Esophagus muscularis mucosa (tissue), 3 donors: ENCODE measurements around the gene KCNH1.

Source experiments
- CTCF ChIP-seq, 3 experiments: fragments of 200-600 bp in 2 of 3; fragments of 450-650 bp in 1 of 3; sonication (generic) in 2 of 3; IDR thresholded peaks; one replicate each; pipeline ENCODE4 v1.5.1; 2017 to 2019; ENCODE audit warnings: antibody characterized with exemption in 3 of 3, mild to moderate bottlenecking in 2 of 3, moderate library complexity in 1 of 3
- POLR2A ChIP-seq: fragments of 450-650 bp; IDR thresholded peaks from one replicate; pipeline ENCODE4 v1.6.1; 2017; ENCODE audit warnings: antibody characterized with exemption, moderate library complexity, mild to moderate bottlenecking, low read depth
- POLR2AphosphoS5 ChIP-seq, 2 donors: sonication (generic); formaldehyde crosslinking; IDR thresholded peaks; one replicate each; pipeline ENCODE4 v1.6.1; 2017; ENCODE audit warnings: antibody characterized with exemption in 2 of 2

- TF ChIP-seq CTCF (IDR thresholded peaks at IDR 0.05) (no peak), POLR2A (no peak), POLR2AphosphoS5 (IDR thresholded peaks at IDR 0.05) (no peak)
Observed at GRCh38 chr1:210757677-210758076, 376.3 kb downstream of the KCNH1 start.
